Activated CD8-positive, alpha-beta T cell treated with anti-CD3 and anti-CD28 coated beads for 36 hours (primary cell): Measurements from ENCODE around the gene PEAK1. TPM values are rescaled to one million over a fixed set of nuclear protein-coding genes. Genes with fewer than 3 reads are reported as not detected.
"Not testable (repeated sequence)": the region's sequence is repeated elsewhere in the genome, so short reads cannot be mapped to it uniquely, and the experiment has no call there.

Source experiments
- ATAC-seq: fragments of 200-7000 bp; cut with Tn5 transposase; one replicate; pipeline ENCODE4 v1.10.0; 2021; ENCODE audit warnings: mild to moderate bottlenecking, moderate library complexity
- CTCF ChIA-PET: fragments of 350-600 bp; sonication (Branson Sonifier 250); formaldehyde crosslinking; loops from one replicate; lab custom pipeline; 2021; ENCODE audit warnings: antibody characterized with exemption; lab: Charles Lee
- POLR2A ChIA-PET: fragments of 350-600 bp; sonication (Branson Sonifier 250); formaldehyde crosslinking; loops from one replicate; lab custom pipeline; 2021; ENCODE audit warnings: antibody characterized with exemption; lab: Charles Lee
- DNase-seq: peaks from one replicate; pipeline ENCODE4 v3.0.0-alpha.2; 2020
- H3K27ac Mint-ChIP-seq: one replicate; pipeline ENCODE4 v1.8.0; 2021; ENCODE audit warnings: mild to moderate bottlenecking, mixed read lengths
- H3K27me3 Mint-ChIP-seq: one replicate; pipeline ENCODE4 v1.8.0; 2021; ENCODE audit warnings: mixed read lengths
- H3K36me3 Mint-ChIP-seq: one replicate; pipeline ENCODE4 v1.8.0; 2021; ENCODE audit warnings: low read depth, mixed read lengths
- H3K4me1 Mint-ChIP-seq: one replicate; pipeline ENCODE4 v1.8.0; 2021; ENCODE audit warnings: low read depth, mixed read lengths
- H3K4me3 Mint-ChIP-seq: one replicate; pipeline ENCODE4 v1.8.0; 2021; ENCODE audit warnings: mild to moderate bottlenecking, moderate library complexity, mixed read lengths
- H3K9me3 Mint-ChIP-seq: one replicate; pipeline ENCODE4 v1.8.0; 2021; ENCODE audit warnings: mixed read lengths
- CTCF ChIP-seq: fragments of 200-600 bp; IDR thresholded peaks from one replicate; pipeline ENCODE4 v1.8.0; 2022; ENCODE audit warnings: antibody characterized with exemption, mild to moderate bottlenecking
- intact Hi-C: fragments of 100-400 bp; cut with micrococcal nuclease; formaldehyde crosslinking; loops from one replicate; pipeline ENCODE4 v1.10.0; 2022
- total RNA-seq, 2 experiments: library from RNA; stranded (reverse); gene quantifications; one replicate each; pipeline ENCODE4 v1.2.3, GENCODE V29; 2021

PEAK1 gene
- total RNA-seq, 2 experiments from 2014 or later, result 32.1 to 36.1 TPM

GRCh38 chr15:77409259-77410156 is 10.4 kb downstream of the PEAK1 start:
- POLR2A ChIA-PET, result interaction anchor here (1.5 to 1.6 kb wide), 2 partner anchors 10 to 12 kb away, joined by 5 to 8 read pairs; partner anchors contain the start of genes HMG20A and PEAK1
- H3K36me3 Mint-ChIP-seq, result peaks cover 3% of the 10 kb centered on the region
- peak; percentile 65 for DNase-seq

DNA sequence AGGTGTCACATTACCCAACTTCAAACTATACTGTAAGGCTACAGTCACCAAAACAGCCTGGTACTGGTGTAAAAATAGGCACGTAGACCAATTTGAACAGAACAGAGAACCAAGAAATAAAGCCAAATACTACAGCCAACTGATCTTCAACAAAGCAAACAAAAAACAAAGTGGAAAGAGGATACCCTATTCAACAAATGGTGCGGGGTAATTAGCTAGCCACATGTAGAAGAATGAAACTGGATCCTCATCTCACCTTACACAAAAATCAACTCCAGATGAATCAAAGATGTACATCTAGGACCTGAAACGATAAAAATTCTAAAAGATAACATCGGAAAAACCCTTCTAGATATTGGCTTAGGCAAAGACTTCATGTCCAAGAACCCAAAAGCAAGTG is 13.1 kb downstream of the PEAK1 start:
- no peak for TF ChIP-seq CTCF
- ChIA-PET CTCF (interaction anchor here (0.8 kb wide), 1 partner anchor 90 kb away, joined by 3 read pairs; no protein-coding TSS in a partner anchor), POLR2A (no interaction called here)
- ATAC-seq (no peak), DNase-seq (no peak)
- Mint-ChIP-seq H3K36me3 (peaks cover 3% of the 10 kb centered on the region), H3K4me1 (peaks cover 67% of the 10 kb centered on the region), H3K27ac (no peak overlapping the region), H3K27me3 (no peaks in the 10 kb centered on the region), H3K9me3 (no peaks in the 10 kb centered on the region), H3K4me3 (no peak overlapping the region)
- intact Hi-C loops, result no loop called here

More at GRCh38 chr15:77409259-77410156, 10.4 kb downstream of the PEAK1 start:
- Mint-ChIP-seq H3K27me3 (no peaks in the 10 kb centered on the region), H3K4me1 (peaks cover 49% of the 10 kb centered on the region), H3K9me3 (no peaks in the 10 kb centered on the region), H3K27ac (peak overlapping the region; percentile 88), H3K4me3 (peak overlapping the region; percentile 57)
- ATAC-seq, result peak; percentile 93
- no peak for TF ChIP-seq CTCF
- intact Hi-C loops, result no loop called here
- CTCF ChIA-PET, result interaction anchor here (0.6 to 1.2 kb wide), 4 partner anchors 9 to 134 kb away, joined by 4 to 5 read pairs (median 4); no protein-coding TSS in a partner anchor

DNA sequence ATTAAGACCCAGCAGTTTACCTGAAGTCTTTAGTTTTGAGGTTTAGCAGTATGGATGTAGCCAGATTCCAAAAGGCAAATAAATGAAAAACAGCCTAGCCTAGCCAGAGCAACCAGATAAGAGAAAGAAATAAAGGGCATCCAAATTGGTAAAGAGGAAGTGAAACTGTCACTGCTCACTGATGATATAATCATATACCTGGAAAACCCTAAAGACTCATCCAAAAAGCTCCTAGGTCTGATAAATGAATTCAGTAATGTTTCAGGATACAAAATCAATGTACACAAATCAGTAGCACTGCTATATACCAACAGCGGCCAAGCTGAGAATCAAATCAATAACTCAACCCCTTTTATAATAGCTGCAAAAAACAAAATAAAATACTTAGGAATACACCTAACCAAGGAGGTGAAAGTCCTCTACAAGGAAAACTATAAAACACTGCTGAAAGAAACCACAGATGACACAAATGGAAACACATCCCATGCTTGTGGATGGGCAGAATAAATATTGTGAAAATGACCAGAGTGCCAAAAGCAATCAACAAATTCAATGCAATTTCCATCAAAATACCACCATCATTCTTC is 13.6 kb downstream of the PEAK1 start:
- H3K9me3 Mint-ChIP-seq, ATAC-seq, H3K36me3 Mint-ChIP-seq, H3K4me3 Mint-ChIP-seq, intact Hi-C loops, CTCF ChIA-PET, H3K27me3 Mint-ChIP-seq, DNase-seq: not testable (repeated sequence)
- H3K27ac Mint-ChIP-seq, result peak overlapping the region; percentile 52
- POLR2A ChIA-PET, result interaction anchor here (0.6 to 0.9 kb wide), 2 partner anchors 10 to 242 kb away, joined by 3 read pairs; no protein-coding TSS in a partner anchor
- H3K4me1 Mint-ChIP-seq, result peaks cover 73% of the 10 kb centered on the region

DNA sequence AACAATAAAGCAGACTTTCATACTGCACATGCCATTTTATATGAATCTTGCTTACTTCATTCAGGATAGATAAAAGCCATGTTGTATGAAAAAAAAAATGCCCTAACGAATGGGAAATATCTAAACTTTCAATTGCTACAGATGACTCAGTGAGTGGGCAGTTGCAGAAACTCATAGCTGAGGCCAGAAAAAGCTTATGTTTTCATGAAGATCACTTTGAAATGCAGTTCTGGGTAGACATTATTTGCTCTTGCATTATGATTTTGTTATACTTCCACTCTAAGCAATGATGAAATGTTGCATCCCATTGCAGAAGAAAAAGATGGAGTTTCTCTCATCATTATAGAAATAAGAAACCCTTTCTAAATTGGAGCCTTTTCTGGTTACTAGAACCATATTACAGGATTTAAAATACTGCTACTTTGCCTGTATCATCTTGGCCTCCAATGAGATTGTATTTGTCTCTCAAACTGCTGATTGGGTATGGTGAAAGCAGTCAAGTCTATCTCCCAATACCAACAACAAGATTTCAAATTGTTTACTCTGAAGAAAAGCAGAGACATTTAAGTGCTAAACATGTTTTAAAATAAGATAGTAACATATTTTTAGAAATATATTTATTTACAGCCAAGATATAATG is 17.0 kb downstream of the PEAK1 start:
- Mint-ChIP-seq H3K27me3 (no peaks in the 10 kb centered on the region), H3K4me1 (peaks cover 54% of the 10 kb centered on the region), H3K27ac (peak overlapping the region; percentile 88), H3K4me3 (peak overlapping the region; percentile 43), H3K36me3 (peaks cover 18% of the 10 kb centered on the region), H3K9me3 (peaks cover 21% of the 10 kb centered on the region)
- POLR2A ChIA-PET, result interaction anchor here (0.7 kb wide), 1 partner anchor 16 kb away, joined by 3 read pairs; no protein-coding TSS in a partner anchor
- intact Hi-C loops, result no loop called here
- TF ChIP-seq CTCF, result no peak
- DNase-seq, result peak; percentile 37
- CTCF ChIA-PET, result no interaction called here
- ATAC-seq, result peak; percentile 85

DNA sequence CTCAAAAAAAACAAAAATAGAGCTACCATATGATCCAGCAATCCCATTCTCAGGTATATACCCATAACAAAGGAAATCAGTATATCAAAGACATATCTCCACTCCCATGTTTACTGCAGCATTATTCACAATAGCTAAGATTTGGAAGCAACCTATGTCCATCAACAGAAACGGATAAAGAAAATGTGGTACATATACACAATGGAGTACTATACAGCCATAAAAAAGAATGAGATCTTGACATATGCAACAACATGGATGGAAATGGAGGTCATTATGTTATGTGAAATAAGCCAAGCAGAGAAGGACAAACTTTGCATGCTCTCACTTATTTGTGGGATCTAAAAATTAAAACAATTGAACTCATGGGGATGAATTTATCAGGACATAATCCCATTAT is 19.6 kb downstream of the PEAK1 start:
- POLR2A ChIA-PET, result interaction anchor here (0.6 kb wide), 1 partner anchor 53 kb away, joined by 3 read pairs; no protein-coding TSS in a partner anchor
- TF ChIP-seq CTCF, result no peak
- CTCF ChIA-PET, result no interaction called here

More for the DNA sequence above, 19.6 kb downstream of the PEAK1 start:
- no peak for ATAC-seq
- Mint-ChIP-seq H3K27ac (no peak overlapping the region), H3K4me3 (no peak overlapping the region), H3K36me3 (peaks cover 33% of the 10 kb centered on the region), H3K4me1 (peaks cover 36% of the 10 kb centered on the region), H3K9me3 (peaks cover 34% of the 10 kb centered on the region), H3K27me3 (no peaks in the 10 kb centered on the region)
- DNase-seq, result no peak
- intact Hi-C loops, result no loop called here
